HK-2 (cell line): ENCODE results near the gene ZNF197.
A peak's percentile ranks its signal among the peaks of the same experiment; 100 is the strongest.
"Not testable (repeated sequence)": the region's sequence is repeated elsewhere in the genome, so short reads cannot be mapped to it uniquely, and the experiment has no call there.

Experiments used
- DNase-seq: peaks from one replicate; pipeline ENCODE4 v3.0.0-alpha.2; 2018; ENCODE audit not compliant: unreplicated experiment

ZNF197 gene

DNA sequence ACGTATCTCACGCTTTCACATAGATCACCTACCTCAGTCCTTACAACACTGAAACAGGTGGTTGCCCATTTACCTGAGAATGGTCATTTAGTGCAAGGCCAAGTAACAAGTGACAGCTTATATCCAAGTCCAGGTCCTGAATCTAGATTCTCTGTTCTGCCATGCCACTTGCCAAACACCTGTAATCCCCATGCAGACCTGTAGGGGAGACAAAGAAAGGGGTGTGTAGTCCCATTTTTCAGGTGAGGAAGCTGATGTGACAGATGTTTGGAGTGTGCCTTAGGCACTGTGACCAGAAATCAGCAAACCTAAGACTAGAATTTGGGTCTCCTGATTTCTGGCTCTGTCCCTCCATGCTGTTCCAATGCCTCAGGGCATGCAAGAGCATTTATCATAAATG is 36.4 kb downstream of the ZNF197 start:
- no peak for DNase-seq

- no peak for DNase-seq
These were observed 40.3 kb downstream of the ZNF197 start for GRCh38 chr3:44665173-44665572.

- DNase-seq, result no peak
These were observed 41.5 kb downstream of the ZNF197 start for GRCh38 chr3:44666346-44666745.

GRCh38 chr3:44669760-44670159 is 44.9 kb downstream of the ZNF197 start:
- DNase-seq, result no peak

DNA sequence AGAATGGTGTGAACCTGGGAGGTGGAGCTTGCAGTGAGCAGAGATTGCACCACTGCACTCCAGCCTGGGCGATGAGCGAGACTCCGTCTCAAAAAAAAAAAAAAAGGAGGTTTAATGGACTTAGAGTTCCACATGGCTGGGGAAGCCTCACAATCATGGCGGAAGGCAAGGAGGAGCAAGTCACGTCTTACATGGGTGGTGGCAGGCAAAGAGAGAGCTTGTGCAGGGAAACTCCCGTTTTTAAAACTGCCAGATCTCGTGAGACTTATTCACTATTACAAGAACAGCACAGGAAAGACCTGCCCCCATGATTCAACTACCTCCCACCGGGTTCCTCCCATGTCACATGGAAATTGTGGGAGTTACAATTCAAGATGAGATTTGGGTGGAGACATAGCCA is 48.6 kb downstream of the ZNF197 start:
- DNase-seq, result not testable (repeated sequence)

DNA sequence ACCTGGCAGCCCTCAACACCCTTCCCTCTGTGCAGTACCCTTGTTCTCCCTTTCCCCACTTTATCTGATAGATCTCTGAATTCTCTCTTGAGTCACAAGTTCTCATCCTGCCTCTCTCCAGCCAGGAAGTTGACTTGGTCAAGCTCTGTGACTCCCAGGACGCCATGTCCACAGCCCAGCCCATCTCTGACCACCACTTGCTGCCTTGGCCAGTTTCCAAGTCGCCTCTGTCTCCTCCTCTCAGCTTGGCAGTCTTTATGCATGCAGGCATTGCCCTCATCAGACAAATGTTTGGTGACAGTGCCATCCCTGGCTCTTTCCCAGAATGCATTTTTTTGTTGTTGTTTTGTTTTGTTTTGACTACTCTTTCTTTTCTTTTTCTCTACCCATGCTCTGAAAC is 49.4 kb downstream of the ZNF197 start:
- no peak for DNase-seq

DNA sequence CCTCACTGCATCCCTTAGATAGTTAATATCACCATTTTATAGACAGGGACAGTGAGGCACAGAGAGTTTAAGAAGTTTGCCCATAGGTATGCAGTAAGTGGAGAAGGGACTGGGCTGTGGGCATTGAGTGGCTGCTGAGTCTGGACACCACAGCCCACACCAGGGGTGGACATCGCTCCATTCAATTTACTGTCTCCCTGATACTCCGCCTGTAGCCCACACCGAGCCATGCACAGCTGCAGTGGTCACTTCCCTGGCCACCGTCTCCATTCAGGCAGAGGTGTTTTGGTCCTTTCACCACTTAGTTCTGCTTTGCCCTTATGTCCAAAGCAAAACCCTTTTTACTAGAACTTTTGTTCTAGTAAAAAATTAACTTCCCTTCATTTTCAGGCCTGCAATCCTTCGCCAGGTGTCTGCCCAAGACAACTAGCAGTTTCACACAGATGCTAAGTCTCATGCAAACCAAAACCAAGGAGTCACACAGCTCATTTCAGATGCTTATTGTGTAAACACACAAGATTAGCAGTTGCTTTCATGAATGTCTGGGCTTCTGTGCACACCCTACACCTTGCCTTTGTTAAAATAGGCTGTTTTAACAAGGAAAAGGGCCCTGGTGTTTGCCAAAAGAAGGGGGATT is 53.8 kb downstream of the ZNF197 start:
- no peak for DNase-seq

DNA sequence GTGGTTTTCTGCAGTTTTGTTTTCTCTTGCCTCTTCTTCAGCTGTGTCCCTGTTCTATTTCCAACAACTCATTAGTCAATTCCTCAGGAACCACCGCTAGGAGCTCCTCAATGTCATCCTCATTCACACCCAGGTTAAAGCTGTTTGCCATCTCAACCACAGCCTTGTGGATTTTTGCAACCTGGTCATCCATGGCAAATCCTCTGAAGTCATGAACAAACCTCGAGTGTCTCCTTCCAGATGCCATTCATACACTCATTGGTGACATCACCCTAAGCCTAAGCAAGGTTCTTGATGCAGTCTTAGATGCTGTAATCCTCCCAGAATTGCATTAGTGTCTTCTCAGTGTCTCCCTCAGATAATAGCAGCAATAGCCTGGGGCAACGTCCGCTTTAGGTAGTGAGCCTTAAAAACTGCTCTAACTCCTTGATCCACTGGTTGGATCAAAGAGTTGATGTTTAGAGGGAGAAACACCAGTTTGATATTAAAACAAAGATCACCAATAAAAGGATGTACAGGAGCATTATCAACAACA is 56.2 kb downstream of the ZNF197 start:
- DNase-seq, result no peak

GRCh38 chr3:44682182-44682896 is 57.5 kb downstream of the ZNF197 start:
- no peak for DNase-seq

DNA sequence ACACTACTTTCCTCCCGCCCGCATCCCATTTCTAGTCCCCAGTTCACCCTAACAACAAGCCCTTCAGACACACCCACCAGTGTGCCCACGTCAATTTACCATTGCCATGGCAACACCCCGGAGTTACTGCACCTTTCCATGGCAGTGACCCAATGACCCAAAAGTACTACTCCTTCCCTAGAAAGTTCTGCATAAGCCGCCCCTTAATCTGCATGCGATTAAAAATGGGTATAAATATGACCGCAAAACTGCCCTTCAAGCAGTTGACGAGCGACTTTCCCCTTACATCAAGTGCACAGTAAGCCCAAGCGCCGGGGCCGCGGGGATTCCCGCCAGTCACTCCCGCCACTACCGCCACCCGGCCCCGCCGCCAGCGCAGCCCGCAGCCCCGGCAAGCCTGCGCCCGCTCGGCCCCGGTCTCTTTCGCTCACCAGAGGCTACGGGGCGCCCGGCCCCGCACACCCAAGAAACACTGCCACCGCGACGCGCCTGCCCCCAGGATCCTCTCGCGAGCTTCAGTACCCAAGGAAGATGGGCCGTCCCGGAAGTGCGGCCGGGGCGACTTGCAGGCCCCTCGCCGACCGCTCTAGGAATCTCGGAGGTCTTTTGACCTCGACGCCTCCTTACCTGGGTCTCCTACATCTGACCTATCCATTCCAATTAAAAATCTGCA is 60.4 kb downstream of the ZNF197 start:
- peak; percentile 68 for DNase-seq

GRCh38 chr3:44687898-44688297 is 63.1 kb downstream of the ZNF197 start:
- no peak for DNase-seq
